Measurements from ENCODE around the gene TESPA1.

DNA sequence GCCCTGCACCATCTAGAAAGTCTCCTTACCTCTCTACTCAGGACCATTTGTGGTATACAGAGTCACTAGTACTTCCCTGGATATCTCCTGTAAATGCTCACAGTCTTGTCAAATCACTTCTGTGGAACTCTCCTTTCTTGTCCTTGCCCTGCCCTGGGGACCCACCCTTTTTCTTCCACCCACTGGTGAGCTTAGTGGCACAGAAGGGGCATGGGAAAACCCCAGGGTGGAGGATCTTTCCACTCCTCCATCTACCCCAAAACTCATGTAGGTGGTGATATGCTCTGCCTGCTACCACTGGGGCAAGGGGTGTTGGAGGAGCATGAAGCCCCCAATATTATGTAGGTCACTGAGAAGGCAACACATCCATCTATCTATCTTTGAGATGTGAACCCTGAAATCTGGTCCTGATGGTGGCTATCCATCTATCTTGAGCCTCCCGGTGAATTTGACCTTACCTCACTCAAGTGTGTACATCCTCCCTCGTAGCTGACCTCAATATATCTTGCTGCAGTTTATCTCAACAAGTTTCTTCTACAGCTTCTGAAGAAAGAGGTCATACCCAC, 943 bp downstream of the TESPA1 start:
- TF ChIP-seq, protein P1, sequence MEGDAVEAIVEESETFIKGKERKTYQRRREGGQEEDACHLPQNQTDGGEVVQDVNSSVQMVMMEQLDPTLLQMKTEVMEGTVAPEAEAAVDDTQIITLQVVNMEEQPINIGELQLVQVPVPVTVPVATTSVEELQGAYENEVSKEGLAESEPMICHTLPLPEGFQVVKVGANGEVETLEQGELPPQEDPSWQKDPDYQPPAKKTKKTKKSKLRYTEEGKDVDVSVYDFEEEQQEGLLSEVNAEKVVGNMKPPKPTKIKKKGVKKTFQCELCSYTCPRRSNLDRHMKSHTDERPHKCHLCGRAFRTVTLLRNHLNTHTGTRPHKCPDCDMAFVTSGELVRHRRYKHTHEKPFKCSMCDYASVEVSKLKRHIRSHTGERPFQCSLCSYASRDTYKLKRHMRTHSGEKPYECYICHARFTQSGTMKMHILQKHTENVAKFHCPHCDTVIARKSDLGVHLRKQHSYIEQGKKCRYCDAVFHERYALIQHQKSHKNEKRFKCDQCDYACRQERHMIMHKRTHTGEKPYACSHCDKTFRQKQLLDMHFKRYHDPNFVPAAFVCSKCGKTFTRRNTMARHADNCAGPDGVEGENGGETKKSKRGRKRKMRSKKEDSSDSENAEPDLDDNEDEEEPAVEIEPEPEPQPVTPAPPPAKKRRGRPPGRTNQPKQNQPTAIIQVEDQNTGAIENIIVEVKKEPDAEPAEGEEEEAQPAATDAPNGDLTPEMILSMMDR (conservative IDR thresholded peaks at IDR 0.05 in 1 of 2, IDR thresholded peaks at IDR 0.05 in 1 of 2; ENCODE audit: low read depth in 1 of 2, low read length in 2 of 2) = no peak
- no peak for TF ChIP-seq EZH2 (IDR thresholded peaks at IDR 0.05; ENCODE audit: low read length, missing control alignments)

Measured in fibroblast of lung (primary cell).